WI38 (cell line): ENCODE data around the gene IFT57.

Experiments
- H3K4me3 ChIP-seq: 2 replicates; pipeline ENCODE4 v1.5.1; 2011; ENCODE audit warnings: low read depth, mild to moderate bottlenecking, control low read depth, low read length
- TF ChIP-seq, protein P1 (sequence below): IDR thresholded peaks from 2 replicates; pipeline ENCODE4 v1.5.1; 2012; ENCODE audit warnings: low read depth, mild to moderate bottlenecking, control low read depth, low read length

The IFT57 gene

GRCh38 chr3:108119398-108120104 lies 102.7 kb downstream of the IFT57 start:
- TF ChIP-seq, protein P1, sequence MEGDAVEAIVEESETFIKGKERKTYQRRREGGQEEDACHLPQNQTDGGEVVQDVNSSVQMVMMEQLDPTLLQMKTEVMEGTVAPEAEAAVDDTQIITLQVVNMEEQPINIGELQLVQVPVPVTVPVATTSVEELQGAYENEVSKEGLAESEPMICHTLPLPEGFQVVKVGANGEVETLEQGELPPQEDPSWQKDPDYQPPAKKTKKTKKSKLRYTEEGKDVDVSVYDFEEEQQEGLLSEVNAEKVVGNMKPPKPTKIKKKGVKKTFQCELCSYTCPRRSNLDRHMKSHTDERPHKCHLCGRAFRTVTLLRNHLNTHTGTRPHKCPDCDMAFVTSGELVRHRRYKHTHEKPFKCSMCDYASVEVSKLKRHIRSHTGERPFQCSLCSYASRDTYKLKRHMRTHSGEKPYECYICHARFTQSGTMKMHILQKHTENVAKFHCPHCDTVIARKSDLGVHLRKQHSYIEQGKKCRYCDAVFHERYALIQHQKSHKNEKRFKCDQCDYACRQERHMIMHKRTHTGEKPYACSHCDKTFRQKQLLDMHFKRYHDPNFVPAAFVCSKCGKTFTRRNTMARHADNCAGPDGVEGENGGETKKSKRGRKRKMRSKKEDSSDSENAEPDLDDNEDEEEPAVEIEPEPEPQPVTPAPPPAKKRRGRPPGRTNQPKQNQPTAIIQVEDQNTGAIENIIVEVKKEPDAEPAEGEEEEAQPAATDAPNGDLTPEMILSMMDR, result no peak
- no peak overlapping the region for H3K4me3 ChIP-seq

GRCh38 chr3:108118038-108118768 lies 104.0 kb downstream of the IFT57 start:
- no peak overlapping the region for H3K4me3 ChIP-seq
- TF ChIP-seq, protein P1, result no peak

GRCh38 chr3:108117241-108117775 lies 104.9 kb downstream of the IFT57 start:
- H3K4me3 ChIP-seq, result no peak overlapping the region
- TF ChIP-seq, protein P1, result no peak

- TF ChIP-seq, protein P1, result no peak
Measured at GRCh38 chr3:108114423-108115065, 107.7 kb downstream of the IFT57 start.

GRCh38 chr3:108113975-108114374 lies 108.2 kb downstream of the IFT57 start:
- TF ChIP-seq, protein P1, result no peak
- H3K4me3 ChIP-seq, result no peak overlapping the region

More at GRCh38 chr3:108114423-108115065, 107.7 kb downstream of the IFT57 start:
- no peak overlapping the region for H3K4me3 ChIP-seq

- H3K4me3 ChIP-seq, result no peak overlapping the region
- TF ChIP-seq, protein P1, result no peak
Measured at GRCh38 chr3:108110934-108111333, 111.3 kb downstream of the IFT57 start.
